SIG-M5 (cell line): Measurements from ENCODE around the gene FEV.

Experiments used
- DNase-seq: peaks from one replicate; lab custom pipeline; 2025; lab: John Stamatoyannopoulos, UW

Gene FEV

DNA sequence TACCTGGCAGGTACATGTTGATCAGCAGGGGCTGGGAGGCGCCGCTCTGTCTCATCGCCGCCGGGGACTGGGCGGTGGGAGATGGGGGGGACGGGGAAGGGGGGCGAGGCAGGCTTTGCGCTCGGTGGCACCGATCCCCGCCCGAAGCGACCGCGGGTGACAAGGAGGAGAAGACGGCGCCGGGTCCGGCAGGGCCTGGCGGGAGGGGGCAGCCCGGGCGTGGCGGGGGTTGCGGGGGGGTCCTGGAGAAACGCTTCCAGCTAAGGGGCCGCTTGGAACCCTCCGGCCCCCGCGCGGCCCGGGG is at the start of gene FEV:
Gene FEV (minus strand): TSS at position 164 of the 304 bp plus-strand sequence. CDS start 109 bp downstream, at position 55.
- DNase-seq = no peak

DNA sequence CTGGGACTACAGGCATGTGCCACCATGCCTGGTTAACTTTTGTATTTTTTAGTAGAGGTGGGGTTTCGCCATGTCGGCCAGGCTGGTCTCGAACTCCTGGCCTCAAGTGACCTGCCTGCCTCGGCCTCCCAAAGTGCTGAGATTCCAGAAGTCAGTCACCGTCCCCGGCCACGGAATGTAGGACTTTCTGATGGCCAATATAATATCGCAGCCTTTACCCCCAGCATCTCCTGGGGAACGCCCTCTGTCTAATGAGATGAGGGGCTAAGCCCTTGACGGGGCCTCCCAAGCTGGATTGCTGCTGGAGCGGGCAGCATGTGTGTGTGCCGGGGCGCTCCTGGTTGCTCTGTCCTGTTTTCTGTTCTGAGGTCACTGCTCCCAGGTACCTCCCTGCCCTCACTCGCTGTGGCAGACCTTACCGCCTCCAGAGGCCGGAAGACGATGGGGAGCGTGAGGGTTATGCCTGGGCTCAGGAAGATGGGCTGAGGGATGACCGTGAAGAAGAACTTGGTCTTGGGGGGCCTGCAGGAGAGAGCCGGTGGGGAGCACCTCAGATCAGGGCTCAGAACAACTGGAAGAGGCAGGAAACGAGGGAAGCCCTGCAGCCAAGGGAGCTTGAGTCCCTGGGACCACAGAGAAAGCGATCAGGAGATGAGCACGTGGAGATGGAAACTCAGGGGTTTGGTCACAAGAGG is 47.2 kb upstream of the FEV start:
- DNase-seq = no peak

DNA sequence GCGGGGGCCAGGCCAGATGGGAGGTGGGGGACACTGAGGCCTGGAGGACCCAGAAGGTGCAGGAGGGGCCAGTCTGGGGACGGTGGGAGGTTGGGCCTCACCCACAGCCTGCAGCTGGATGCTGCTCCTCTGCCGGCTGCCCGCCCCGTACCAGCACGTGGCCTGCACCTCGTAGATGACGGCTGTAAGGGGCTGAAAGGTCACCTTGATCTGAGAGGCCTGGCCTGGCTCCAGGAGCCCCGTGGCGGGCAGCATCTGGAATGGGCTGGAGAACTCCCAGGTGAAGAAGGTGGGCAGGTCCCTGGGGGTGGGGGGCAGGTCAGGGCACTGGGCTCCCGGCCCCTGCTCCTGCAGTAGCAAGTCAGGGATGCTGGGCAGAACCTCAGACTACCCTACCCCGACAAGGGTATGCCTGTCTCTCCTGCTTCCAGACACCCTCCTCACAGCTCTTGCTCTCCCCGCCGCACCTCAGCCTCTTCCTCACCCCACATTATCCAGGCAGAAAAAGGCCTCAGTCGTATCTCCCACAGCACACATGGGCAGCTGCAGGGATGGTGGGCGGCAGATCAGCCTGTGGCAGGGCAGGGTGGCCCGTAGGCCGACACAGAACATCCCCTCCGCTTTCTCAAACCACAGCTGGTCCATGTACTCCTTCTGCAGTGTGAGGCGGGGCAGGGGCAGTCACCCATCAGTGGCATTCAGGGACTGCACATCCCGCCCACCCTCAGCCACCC is 46.2 kb upstream of the FEV start:
- DNase-seq = no peak

DNA sequence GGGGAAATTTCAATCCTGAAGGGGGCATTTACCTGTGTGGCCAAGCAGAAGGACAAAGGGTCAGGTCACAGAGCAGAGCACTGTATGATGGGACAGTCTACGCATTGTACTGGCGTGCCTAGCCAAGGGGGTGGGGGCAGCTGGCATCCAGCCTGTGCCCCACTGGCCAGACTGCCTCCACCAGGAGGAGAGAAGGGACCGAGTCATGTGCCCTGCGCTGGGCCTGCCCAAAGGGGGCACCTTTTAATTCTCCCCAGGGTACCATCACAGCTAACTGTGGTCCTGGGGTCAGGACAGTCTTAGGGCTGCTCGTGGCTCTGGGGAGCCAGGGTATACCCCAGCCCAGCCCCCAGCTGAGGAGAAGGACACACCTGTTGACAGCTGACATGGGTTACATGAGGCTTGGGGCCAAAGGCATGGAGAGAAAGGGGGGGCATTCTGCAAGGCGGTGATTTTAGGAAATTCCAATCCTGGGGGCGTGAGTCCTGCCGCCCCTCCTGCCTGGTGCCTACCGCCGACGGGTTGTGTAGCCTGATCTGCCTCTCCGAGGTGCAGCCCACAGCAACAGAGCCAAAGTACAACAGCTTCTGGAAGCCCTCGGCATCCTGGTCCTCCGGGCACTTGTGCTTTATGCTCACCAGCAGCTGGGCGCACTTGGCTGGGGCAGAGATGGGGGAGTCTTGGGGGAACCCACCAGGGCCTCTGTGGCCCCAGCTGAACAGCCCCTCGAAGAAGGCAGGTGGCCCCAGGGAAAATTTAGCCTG is 45.4 kb upstream of the FEV start:
- no peak for DNase-seq

DNA sequence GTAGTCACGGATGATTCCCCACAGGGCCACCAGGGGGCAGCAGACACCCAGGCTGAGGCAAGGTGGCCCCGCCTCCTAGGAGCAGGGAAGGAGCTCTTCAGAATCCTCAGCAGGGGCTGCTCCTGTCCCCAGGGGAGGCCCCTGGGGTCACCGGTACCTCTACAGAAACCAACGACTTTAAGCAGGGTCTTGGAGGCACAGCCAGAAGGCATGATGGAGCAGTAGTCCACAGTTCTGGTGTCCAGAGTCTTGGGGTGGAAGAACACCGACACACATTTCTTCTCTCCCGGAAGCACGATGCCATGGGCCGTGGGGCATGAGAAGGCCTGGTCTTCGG is 44.8 kb upstream of the FEV start:
- no peak for DNase-seq

DNA sequence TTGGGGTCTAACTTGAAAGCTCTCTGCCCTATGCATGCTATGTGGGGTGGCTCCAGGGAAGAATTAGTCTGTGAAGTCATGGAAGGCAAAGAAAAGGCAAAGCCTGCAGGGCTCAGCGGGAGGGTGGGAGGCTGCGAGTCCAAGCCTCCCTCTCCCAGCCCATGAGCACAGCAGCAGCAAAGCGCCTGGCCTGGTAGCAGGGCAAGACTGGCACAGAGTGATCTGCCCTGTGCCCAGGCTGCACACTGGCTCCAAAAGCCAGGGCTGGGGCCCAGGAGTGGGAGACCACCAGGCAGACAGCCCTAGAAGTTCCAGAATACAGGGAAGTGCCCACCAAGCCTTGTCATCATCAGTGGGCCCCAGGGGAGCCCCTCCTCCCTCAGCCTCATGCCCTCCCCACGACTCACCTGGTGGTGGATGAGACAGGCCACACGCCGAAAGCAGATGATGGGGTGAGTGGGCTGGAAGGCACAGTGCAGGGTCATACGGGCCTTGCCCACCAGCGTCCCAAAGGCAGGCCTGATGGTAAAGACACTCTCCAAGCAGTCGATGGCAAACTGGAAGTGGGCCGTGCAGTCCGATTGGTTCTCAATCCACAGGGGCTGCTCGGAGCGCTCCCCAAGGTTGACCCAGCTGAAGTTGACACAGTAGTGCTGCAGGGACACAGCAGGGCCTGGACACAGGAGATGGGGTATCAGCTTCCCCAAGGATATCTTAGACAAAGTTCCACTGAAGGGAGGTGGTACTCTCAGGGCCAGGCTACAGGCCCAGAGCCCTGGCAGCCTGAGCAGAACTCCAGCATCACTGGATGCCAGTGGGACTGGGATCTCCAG is 44.2 kb upstream of the FEV start:
- DNase-seq = no peak

DNA sequence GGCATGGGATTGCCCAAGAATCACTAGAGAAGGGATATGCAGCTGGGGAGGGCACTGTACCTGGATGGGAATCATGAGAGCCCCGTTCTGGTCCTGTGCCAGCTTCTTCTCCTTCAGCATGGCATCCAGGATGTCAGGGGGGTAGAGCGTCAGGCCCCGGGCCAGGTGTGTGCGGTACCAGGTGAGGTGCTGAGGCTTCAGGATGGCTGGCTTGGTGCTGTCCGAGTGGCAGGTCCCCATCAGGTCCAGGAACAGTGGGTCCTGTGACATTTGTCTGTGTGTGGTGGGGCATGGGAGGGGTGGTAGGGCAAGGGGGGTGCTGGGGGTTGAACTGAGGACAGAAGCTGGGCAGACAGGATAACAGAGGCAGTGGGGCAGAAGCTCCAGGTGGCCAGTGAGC is 43.2 kb upstream of the FEV start:
- no peak for DNase-seq

DNA sequence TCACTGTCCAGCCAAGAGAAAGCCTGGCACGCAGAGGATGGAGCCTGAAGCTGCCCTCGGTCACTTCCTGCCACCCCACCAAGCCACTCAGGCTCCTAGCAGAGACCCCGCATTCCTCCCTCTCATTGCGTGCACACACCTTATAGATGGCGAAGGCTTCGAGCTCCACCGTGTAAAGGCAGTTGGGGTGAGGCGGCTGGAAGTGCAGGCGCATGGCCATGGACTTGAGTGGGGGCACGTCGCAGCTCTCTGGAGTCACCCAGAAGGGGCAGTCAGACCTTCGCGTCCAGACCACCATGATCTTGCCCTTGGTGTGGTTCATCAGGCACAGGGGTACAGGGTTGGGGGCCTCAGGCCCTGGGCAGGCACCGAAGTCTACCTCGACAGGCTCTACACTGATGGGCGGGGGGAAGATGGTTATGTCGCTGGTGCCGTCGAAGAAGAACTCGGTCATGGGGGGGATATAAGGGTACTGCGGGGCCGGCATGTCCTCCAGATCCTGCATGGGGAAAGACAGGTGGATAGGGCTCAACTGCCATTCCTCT is 42.6 kb upstream of the FEV start:
- DNase-seq = no peak

DNA sequence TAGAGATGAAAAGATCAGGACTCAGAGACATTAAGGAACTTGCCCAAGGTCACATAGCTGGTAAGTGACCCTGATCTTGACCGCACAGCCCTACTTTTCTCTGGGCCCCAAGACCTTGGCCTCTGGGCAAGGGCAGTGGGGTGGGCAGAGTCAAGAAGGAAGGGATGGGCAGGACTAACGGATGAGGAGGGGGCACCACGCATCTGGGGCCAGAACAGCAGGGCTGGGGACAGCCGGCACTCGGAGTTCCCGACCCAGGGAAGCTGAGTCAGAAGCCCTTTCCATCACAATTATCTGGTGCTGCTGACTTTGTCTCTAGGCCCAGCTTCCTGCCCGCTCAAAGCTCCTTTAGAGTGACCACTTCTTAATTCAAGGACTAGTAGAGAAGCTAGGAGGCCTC is 42.0 kb upstream of the FEV start:
- no peak for DNase-seq

DNA sequence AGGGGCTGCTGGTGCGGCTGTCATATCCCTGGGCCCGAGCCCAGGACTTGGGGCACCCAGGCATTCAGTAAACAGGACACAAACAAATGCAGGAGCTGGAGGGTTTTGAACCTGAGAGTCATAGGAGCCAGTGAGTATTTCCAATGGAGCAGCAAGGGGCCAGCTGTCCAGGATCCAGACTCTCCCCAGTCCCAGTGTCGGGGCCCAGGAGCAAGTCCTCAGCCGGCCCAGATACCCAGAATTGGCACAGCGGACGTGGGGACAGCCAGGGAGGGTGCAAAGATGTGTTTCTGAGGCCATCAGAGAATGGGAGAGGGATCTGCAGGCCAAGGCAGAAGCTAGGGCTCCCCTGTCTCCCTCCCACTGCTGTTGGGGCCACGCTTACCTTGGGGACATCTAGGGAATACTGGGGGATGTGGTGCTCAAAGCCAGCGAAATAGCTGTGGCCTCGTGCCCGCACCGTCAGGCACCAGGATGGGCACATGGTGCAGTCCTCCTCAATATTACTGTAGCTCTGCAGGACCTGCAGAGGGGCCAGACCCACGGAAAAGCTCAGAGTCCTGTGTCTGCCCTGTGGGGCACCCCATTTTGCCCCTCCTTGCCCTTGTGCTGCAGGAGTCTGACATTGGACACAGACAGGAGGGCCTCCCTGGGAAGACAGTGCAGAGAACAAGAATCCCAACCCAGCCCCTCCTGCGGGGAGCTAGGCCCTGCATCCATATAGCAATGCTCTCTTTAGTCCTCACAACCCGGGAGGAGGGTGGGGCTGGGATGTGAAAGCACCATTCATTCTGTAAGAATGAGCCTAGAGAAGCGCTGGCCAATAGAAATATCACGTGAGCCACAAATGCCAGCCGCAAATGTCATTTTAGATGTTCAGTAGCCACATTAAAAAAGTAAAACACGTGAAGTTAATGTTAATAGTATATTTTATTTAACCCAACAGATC is 40.9 kb upstream of the FEV start:
- no peak for DNase-seq

DNA sequence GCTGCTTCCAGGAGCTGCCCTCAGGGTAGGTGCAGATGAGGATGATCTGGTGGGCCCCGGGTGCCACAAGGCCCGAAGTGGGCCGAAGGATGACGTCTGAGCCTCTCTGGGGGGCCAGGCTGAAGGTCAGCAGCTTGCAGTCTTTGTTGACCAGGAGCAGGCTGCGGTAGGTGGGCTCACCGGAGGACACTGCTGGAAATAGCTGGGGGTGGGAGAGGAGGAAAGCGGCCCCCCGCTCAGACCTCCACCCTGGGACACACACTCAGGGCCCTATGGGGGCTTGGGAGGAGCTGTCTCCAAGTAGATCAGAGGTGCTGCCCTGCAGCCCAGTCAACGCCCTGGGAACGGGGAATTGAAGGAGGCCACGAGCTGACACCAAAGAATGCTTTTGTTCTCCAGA is 39.1 kb upstream of the FEV start:
- DNase-seq = no peak

DNA sequence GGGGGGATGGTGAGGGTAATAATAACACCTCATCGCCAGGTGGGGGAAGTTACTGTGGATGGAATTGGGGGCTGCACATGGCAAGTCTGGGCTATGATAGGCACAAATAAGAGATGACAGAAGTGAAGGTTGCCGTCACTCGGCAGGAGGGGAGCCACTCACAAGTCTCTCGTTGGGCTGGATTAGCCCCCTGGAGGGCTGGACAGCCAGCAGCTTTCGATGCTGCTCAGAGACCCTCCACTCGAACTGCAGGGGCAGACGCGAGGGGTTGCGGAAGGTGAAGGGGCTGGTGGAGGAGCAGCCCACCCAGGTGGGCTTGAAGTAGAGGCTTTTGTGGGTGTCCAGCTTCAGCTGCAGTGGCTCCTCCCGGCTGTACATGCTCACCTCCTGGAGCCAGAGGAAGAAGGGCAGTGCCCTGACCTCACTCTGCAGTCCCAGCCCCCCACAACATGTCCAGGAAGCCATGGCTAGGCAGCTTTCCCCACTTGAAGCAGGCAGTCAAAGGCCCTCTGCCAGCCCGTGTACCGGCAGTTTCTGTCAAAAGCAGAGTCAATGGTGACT is 38.1 kb upstream of the FEV start:
- no peak for DNase-seq

DNA sequence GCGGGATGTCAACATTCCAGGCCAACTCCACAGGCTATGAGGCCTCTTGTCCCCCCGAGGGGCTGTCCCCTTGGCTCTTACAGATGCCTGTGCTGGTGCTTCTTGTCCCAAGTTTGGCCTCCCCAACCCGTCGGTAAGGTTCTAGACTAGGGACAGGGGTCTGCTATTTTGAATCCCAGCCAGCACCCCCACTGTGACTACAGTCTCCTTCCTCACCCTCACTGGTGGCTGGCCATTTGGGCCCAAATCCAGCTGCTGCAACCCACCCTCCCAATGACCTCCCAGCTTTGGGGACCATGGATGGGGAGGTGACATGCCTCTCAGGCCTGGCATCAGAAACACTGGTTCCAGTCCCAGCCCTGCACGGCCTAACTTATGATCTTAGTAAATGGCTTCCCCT is 37.6 kb upstream of the FEV start:
- DNase-seq = no peak

DNA sequence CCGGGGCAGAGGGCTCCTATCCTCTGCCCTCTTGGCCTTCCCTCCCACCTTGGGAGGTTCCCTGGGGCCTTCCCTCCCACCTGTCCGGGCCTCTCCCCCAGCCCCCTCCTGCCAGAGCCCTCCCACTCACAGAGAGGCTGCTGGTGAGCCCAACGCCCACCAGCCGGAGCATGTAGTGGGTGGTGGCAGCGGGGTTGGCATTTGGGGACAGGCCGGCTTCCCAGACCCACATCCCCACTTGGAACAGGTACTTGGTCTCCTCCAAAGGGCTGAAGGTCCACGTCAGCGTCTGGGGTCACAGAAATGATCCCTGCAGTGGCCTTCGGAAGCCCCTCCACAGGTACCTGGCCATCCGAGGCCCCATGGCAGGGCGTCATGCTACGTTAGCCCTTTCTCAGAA is 37.1 kb upstream of the FEV start:
- DNase-seq = no peak

DNA sequence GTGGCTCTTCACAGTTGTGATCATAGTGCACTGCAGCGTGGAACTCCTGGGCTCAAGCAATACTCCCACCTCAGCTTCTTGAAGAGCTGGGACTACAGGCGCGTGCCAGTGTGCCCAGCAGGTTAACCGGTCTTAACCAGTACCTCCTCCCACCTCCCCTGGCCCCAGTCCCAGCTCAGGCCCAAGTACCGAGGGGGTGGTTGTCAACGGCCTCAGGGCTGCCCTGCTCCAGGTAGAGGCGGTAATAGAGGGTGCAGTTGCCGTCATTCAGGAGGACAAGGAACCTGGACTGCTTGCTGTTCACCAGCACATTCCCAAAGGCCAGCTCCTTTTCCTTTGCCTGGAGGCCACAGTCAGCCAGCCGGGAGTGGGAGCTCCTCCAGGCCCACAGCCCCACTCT is 36.6 kb upstream of the FEV start:
- DNase-seq = no peak

DNA sequence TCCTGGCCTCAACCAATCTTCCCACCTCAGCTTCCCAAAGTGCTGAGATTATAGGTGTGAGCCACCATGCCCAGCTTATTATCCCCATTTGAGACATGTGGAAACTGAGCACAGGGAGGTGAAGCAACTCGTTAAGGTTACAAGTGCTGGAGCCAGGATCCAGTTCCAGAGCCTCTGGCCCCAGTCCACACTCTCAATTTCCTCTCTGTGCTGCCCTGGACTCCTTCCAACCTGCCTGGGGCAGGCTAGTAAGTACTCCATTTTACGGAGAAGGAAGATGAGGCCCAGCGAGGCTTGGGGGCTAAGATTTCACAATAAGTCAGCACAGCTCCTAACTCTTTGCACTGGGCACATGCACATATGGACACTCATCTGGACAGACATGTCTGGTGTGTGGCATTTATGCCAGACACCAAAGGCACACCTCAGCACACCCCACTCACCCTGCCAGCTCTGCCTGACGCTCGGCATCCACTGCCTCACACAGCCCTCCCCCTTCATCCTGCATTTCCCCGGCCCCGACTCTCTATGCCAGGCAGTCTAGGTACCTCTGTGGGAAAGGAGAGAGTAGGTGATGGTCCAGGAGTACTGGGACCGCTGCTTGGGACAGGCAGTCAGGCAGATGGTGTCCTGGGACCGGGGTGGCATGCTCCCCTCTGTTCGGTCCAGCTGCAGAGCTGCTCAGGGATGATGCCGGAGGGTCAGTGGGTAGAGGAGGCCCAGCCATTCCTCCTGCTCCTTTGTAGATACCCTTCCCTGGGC is 35.8 kb upstream of the FEV start:
- no peak for DNase-seq

DNA sequence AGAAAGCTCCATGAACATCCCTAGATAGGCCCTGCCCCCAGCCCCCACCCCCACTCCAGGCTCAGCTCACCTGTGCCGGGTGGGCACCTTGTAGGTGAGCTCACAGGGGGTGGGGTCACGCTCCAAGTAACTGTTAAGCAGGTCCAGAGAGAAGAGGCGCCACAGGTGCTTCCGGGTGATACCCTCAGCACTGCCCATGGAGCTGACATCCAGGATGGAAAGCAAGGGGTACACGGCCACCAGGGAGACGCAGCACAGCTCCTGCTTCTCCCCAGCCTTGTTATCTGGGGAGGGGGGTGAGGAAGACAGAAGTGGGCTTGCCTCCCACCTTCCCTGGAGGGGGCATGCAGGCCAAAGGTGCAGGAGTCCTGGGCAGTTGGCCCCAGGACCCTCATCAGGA is 34.5 kb upstream of the FEV start:
- DNase-seq = no peak

DNA sequence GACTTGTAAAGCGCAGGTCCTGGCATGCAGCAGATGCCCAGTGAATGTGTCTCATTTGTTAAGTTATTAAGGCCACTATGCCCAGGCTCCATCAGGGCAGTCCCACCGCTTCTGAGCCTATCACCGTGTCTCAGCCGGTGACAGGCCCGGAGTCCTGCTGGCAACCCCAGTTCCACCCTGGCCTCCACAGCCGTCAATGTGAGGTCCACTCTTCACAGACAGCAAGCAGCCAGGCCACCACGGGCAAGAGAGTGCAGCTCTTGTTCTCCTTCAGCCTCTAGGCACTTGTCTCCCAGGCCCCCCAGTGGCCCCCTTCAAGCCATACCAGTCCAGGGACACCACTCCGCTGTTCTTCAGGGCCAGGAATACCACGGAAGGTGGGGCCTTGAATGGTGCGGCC is 33.7 kb upstream of the FEV start:
- no peak for DNase-seq

DNA sequence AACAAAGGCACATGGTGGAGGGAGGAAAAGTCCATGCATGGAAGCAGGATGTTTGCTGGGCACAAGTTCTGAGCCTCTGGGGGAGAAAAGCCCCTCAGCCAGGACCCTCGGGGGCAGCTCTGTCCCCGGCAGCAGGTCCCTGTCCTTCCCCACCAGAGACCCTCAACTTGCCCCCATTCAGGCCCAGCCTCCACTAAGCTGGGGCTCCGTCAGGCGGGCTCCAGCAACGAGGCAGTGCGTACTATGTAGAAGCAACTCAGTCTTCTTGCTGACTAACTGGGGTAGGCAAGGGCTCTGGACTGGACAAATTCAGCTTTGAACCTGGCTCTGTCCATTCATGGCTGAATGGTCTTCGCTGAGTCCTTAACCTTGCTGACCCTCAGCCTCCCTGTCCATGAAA is 33.3 kb upstream of the FEV start:
- DNase-seq = no peak
